HG03095 (cell line): ENCODE data around the gene NKAIN4.

Experiments used
- ATAC-seq: cut with Tn5 transposase; IDR thresholded peaks from one replicate; pipeline ENCODE4 v1.9.1; 2021; ENCODE audit warnings: moderate library complexity; ENCODE audit not compliant: unreplicated experiment

Gene NKAIN4

GRCh38 chr20:63288581-63289251, 34.5 kb upstream of the NKAIN4 start:
- ATAC-seq: no peak

- no peak for ATAC-seq
Observed at GRCh38 chr20:63287697-63288580, 33.7 kb upstream of the NKAIN4 start.

GRCh38 chr20:63286781-63287696, 32.8 kb upstream of the NKAIN4 start:
- no peak for ATAC-seq

GRCh38 chr20:63285636-63286615, 31.7 kb upstream of the NKAIN4 start:
- no peak for ATAC-seq

GRCh38 chr20:63284981-63285524, 30.8 kb upstream of the NKAIN4 start:
- no peak for ATAC-seq

- no peak for ATAC-seq
Observed at GRCh38 chr20:63284544-63284949, 30.3 kb upstream of the NKAIN4 start.

GRCh38 chr20:63284083-63284440, 29.8 kb upstream of the NKAIN4 start:
- no peak for ATAC-seq

GRCh38 chr20:63283397-63284082, 29.3 kb upstream of the NKAIN4 start:
- no peak for ATAC-seq

GRCh38 chr20:63282946-63283345, 28.7 kb upstream of the NKAIN4 start:
- no peak for ATAC-seq

GRCh38 chr20:63281742-63282665, 27.7 kb upstream of the NKAIN4 start:
- ATAC-seq: no peak

- no peak for ATAC-seq
Observed at GRCh38 chr20:63280929-63281545, 26.8 kb upstream of the NKAIN4 start.

- ATAC-seq: no peak
Observed at GRCh38 chr20:63280371-63280770, 26.1 kb upstream of the NKAIN4 start.

GRCh38 chr20:63279931-63280330, 25.7 kb upstream of the NKAIN4 start:
- ATAC-seq: no peak

GRCh38 chr20:63278661-63279060, 24.4 kb upstream of the NKAIN4 start:
- ATAC-seq: no peak

GRCh38 chr20:63277466-63278272, 23.4 kb upstream of the NKAIN4 start:
- ATAC-seq: no peak

GRCh38 chr20:63276956-63277355, 22.7 kb upstream of the NKAIN4 start:
- no peak for ATAC-seq

- ATAC-seq: no peak
Observed at GRCh38 chr20:63275825-63276224, 21.6 kb upstream of the NKAIN4 start.
